Peyer's patch (tissue), 4 donors: ENCODE data around the gene HORMAD2.

Experiments used
- CTCF ChIP-seq, 6 experiments: fragments of 450-650 bp in 4 of 6; fragments of 200-600 bp in 2 of 6; sonication (generic) in 1 of 6; IDR thresholded peaks; one replicate each; pipeline ENCODE4 v1.5.1; 2017 to 2019; ENCODE audit warnings: antibody characterized with exemption in 6 of 6, mild to moderate bottlenecking in 3 of 6, moderate library complexity in 1 of 6
- POLR2A ChIP-seq, 2 donors: fragments of 450-650 bp; IDR thresholded peaks; one replicate each; pipeline ENCODE4 v1.5.1; 2017; ENCODE audit warnings: antibody characterized with exemption in 2 of 2, mild to moderate bottlenecking in 2 of 2, moderate library complexity in 2 of 2

- no peak for TF ChIP-seq CTCF (IDR thresholded peaks at IDR 0.05)
- TF ChIP-seq POLR2A (IDR thresholded peaks at IDR 0.05), result no peak
Measured at GRCh38 chr22:30159561-30160353, 79.5 kb downstream of the HORMAD2 start.
